Measurements from ENCODE around the gene CHD9.

DNA sequence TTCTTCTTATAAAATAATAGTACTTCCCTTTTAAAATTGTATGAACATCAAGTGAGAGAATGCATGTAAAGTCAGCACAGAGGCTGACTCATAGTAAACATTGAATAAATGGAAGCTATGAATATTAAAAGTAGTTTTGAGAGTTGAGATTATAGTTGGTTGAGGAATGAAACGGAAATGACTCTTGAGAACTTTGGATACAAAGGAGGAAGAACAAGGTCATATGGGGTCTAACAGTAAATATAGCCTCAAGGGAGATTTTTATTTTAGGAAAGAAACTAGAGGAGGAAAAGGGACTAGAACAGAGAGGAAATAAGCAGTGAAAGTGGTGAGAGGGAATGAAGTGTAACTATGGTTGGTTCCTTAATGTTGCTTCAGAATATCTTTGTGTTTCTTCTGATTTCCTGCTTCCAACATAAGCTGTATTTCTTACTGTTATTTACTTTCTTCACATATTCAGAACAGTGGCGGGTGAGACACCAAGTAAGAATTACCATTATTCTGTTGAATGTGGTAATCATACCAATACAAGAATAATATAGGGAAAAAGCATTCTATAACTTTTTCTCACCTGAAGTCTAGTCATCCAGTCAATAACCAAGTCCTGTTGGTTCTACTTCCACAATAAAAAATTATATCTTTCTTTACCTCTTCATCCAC is 165.1 kb downstream of the CHD9 start:
- TF ChIP-seq, protein P1, sequence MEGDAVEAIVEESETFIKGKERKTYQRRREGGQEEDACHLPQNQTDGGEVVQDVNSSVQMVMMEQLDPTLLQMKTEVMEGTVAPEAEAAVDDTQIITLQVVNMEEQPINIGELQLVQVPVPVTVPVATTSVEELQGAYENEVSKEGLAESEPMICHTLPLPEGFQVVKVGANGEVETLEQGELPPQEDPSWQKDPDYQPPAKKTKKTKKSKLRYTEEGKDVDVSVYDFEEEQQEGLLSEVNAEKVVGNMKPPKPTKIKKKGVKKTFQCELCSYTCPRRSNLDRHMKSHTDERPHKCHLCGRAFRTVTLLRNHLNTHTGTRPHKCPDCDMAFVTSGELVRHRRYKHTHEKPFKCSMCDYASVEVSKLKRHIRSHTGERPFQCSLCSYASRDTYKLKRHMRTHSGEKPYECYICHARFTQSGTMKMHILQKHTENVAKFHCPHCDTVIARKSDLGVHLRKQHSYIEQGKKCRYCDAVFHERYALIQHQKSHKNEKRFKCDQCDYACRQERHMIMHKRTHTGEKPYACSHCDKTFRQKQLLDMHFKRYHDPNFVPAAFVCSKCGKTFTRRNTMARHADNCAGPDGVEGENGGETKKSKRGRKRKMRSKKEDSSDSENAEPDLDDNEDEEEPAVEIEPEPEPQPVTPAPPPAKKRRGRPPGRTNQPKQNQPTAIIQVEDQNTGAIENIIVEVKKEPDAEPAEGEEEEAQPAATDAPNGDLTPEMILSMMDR (conservative IDR thresholded peaks at IDR 0.05), result no peak
- no peak for TF ChIP-seq ZFX (IDR thresholded peaks at IDR 0.05)

Data from C4-2B (cell line).